AG04450 (cell line): ENCODE results near the gene TRRAP. TPM values are rescaled to one million over a fixed set of nuclear protein-coding genes. Genes with fewer than 3 reads are reported as not detected.

ENCODE experiments used
- CTCF ChIA-PET: fragments of 300-600, 350-600 bp; formaldehyde crosslinking; extraction: SDS; loops from one replicate; lab custom pipeline; 2022; ENCODE audit warnings: antibody characterized with exemption, inconsistent platforms; lab: Charles Lee
- POLR2A ChIA-PET: fragments of 350-600 bp; formaldehyde crosslinking; extraction: SDS; loops from one replicate; lab custom pipeline; 2021; ENCODE audit warnings: antibody characterized with exemption, inconsistent platforms; lab: Yijun Ruan, JAX
- DNase-seq: peaks from one replicate; pipeline ENCODE4 v3.0.0-alpha.2; 2011; ENCODE audit warnings: low read depth, low spot score
- H3K27ac ChIP-seq: one replicate; pipeline ENCODE4 v1.5.1; 2012; ENCODE audit warnings: low read depth, low read length, control low read depth
- H3K27me3 ChIP-seq: one replicate; pipeline ENCODE4 v1.6.0; 2012; ENCODE audit warnings: low read length; ENCODE audit not compliant: control insufficient read depth, insufficient read depth
- H3K4me3 ChIP-seq: 2 replicates; pipeline ENCODE4 v1.5.1; 2011; ENCODE audit warnings: mild to moderate bottlenecking, low read depth, low read length, control low read depth
- H3K9me3 ChIP-seq: 2 replicates; pipeline ENCODE4 v1.5.1; 2012; ENCODE audit warnings: low read length; ENCODE audit not compliant: control insufficient read depth, insufficient read depth
- CTCF ChIP-seq: IDR thresholded peaks from 2 replicates; pipeline ENCODE4 v1.5.1; 2011; ENCODE audit warnings: low read depth, low read length, control low read depth, inconsistent platforms
- polyA plus RNA-seq: library from polyadenylated mRNA; depleted of rRNA; stranded (reverse); fragments of >200 nt; gene quantifications from 2 replicates; pipeline ENCODE4 v1.2.3, GENCODE V29; 2011

The TRRAP gene
- polyA plus RNA-seq, 1 experiment: 20.6 TPM

- Histone ChIP-seq H3K27me3 (no peaks in the 10 kb centered on the region), H3K9me3 (no peaks in the 10 kb centered on the region; the same call in 1 of the 2 replicates), H3K4me3 (no peak overlapping the region), H3K27ac (no peak overlapping the region)
- no peak for TF ChIP-seq CTCF
- ChIA-PET CTCF (interaction anchor here (0.6 kb wide), 1 partner anchor 320 kb away, joined by 3 read pairs; no protein-coding TSS in a partner anchor), POLR2A (no interaction called here)
- no peak for DNase-seq
Measured at GRCh38 chr7:99006739-99007424, 128.6 kb downstream of the TRRAP start.

GRCh38 chr7:99008181-99008631 is 129.9 kb downstream of the TRRAP start:
- Histone ChIP-seq H3K27me3 (no peaks in the 10 kb centered on the region), H3K9me3 (peaks cover under 1% of the 10 kb centered on the region; the same call in 1 of the 2 replicates), H3K27ac (no peak overlapping the region), H3K4me3 (no peak overlapping the region)
- ChIA-PET CTCF (no interaction called here), POLR2A (no interaction called here)
- no peak for TF ChIP-seq CTCF
- no peak for DNase-seq

- Histone ChIP-seq H3K9me3 (peaks cover 4% of the 10 kb centered on the region; the same call in 1 of the 2 replicates), H3K27me3 (no peaks in the 10 kb centered on the region), H3K27ac (no peak overlapping the region), H3K4me3 (no peak overlapping the region)
- POLR2A ChIA-PET: interaction anchor here (0.9 kb wide), 1 partner anchor 64 kb away, joined by 4 read pairs; no protein-coding TSS in a partner anchor
- no peak for TF ChIP-seq CTCF
- CTCF ChIA-PET: no interaction called here
- no peak for DNase-seq
Measured at GRCh38 chr7:99008921-99009530, 130.7 kb downstream of the TRRAP start.

- DNase-seq: no peak
- Histone ChIP-seq H3K27me3 (no peaks in the 10 kb centered on the region), H3K4me3 (no peak overlapping the region), H3K27ac (no peak overlapping the region), H3K9me3 (peaks cover 4% of the 10 kb centered on the region; the same call in 1 of the 2 replicates)
- CTCF ChIA-PET: interaction anchor here (0.6 to 0.7 kb wide), 2 partner anchors 289 to 464 kb away, joined by 3 to 6 read pairs; no protein-coding TSS in a partner anchor
- TF ChIP-seq CTCF: no peak
- POLR2A ChIA-PET: no interaction called here
Measured at GRCh38 chr7:99010281-99010680, 131.9 kb downstream of the TRRAP start.

GRCh38 chr7:99011341-99011705 is 133.0 kb downstream of the TRRAP start:
- CTCF ChIA-PET: no interaction called here
- H3K9me3 ChIP-seq: peaks cover 4% of the 10 kb centered on the region; the same call in 1 of the 2 replicates
- POLR2A ChIA-PET: no interaction called here
- H3K4me3 ChIP-seq: no peak overlapping the region
- H3K27ac ChIP-seq: no peak overlapping the region
- no peaks in the 10 kb centered on the region for H3K27me3 ChIP-seq
- no peak for TF ChIP-seq CTCF
- no peak for DNase-seq
